ENCODE results near the gene RIPK1.

RIPK1 gene

DNA sequence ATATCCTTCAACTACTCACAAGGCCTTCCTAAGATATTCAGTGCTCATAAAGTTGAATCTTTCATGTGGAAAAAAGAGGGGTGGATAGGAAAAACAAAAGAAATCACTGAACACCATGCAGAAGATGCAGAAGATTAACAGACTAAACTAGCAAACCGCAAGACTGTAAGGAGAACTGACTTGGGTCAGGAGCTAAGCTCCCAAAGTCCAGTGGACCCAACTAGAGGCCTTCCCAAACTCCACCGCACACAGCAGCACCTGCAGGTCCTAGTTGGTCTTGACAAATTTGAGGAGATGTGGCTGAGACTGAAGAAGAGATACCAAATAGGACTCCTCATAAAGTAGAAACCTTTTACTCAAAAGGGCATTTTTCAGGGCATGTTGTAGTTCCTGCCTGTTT is 3.3 kb downstream of the RIPK1 start:
- no peaks in the 10 kb centered on the region for H3K36me3 ChIP-seq (ENCODE audit: control insufficient read depth, insufficient read depth, low read length)
- H3K27ac ChIP-seq = no peak overlapping the region
- no peak overlapping the region for H3K4me3 ChIP-seq (ENCODE audit: low read depth, low read length)
- no peaks in the 10 kb centered on the region for H3K9me3 ChIP-seq (ENCODE audit: control insufficient read depth, low read length)
- no peak overlapping the region for H2AFZ ChIP-seq
- TF ChIP-seq, protein P1, sequence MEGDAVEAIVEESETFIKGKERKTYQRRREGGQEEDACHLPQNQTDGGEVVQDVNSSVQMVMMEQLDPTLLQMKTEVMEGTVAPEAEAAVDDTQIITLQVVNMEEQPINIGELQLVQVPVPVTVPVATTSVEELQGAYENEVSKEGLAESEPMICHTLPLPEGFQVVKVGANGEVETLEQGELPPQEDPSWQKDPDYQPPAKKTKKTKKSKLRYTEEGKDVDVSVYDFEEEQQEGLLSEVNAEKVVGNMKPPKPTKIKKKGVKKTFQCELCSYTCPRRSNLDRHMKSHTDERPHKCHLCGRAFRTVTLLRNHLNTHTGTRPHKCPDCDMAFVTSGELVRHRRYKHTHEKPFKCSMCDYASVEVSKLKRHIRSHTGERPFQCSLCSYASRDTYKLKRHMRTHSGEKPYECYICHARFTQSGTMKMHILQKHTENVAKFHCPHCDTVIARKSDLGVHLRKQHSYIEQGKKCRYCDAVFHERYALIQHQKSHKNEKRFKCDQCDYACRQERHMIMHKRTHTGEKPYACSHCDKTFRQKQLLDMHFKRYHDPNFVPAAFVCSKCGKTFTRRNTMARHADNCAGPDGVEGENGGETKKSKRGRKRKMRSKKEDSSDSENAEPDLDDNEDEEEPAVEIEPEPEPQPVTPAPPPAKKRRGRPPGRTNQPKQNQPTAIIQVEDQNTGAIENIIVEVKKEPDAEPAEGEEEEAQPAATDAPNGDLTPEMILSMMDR (IDR thresholded peaks at IDR 0.05) = no peak
- H3K79me2 ChIP-seq = peaks cover 39% of the 10 kb centered on the region
- H3K4me2 ChIP-seq (ENCODE audit: low read length) = no peak overlapping the region
- no peaks in the 10 kb centered on the region for H3K27me3 ChIP-seq (ENCODE audit: control insufficient read depth, insufficient read depth, low read length)
- peaks cover 5% of the 10 kb centered on the region for H3K4me1 ChIP-seq
- H3K9ac ChIP-seq = no peak overlapping the region

DNA sequence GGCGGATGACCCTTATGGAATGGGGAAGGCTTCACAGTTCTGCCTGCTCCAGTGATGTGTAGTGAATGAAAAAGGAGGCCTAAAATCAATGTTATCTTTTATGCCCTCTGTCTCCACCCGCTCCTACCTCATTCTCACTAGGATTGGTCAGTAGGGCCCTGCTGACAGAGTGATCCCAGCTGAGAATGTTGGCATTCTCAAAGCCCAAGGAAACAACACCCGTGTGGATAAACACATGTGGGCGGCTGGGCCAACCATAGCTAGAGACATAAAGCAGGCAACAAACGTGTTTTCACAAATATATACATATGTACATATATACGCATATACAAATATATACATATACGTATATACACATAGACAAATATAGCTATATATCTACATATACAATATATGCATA is 4.5 kb downstream of the RIPK1 start:
- H3K9me3 ChIP-seq (ENCODE audit: control insufficient read depth, low read length) = no peaks in the 10 kb centered on the region
- peaks cover 44% of the 10 kb centered on the region for H3K79me2 ChIP-seq
- TF ChIP-seq, protein P1 (IDR thresholded peaks at IDR 0.05) = no peak
- H3K9ac ChIP-seq = no peak overlapping the region
- no peak overlapping the region for H3K4me2 ChIP-seq (ENCODE audit: low read length)
- H3K4me3 ChIP-seq (ENCODE audit: low read depth, low read length) = no peak overlapping the region
- H3K27me3 ChIP-seq (ENCODE audit: control insufficient read depth, insufficient read depth, low read length) = no peaks in the 10 kb centered on the region
- H3K27ac ChIP-seq = no peak overlapping the region
- H3K36me3 ChIP-seq (ENCODE audit: control insufficient read depth, insufficient read depth, low read length) = no peaks in the 10 kb centered on the region
- H3K4me1 ChIP-seq = peaks cover 5% of the 10 kb centered on the region
- H2AFZ ChIP-seq = no peak overlapping the region

GRCh38 chr6:3073382-3073781 is 5.1 kb downstream of the RIPK1 start:
- Histone ChIP-seq H3K9ac (no peak overlapping the region), H3K4me2 (ENCODE audit: low read length) (no peak overlapping the region), H3K27ac (no peak overlapping the region), H3K9me3 (ENCODE audit: control insufficient read depth, low read length) (no peaks in the 10 kb centered on the region), H3K4me1 (peaks cover 5% of the 10 kb centered on the region), H2AFZ (no peak overlapping the region), H3K36me3 (ENCODE audit: control insufficient read depth, insufficient read depth, low read length) (no peaks in the 10 kb centered on the region), H3K4me3 (ENCODE audit: low read depth, low read length) (no peak overlapping the region), H3K27me3 (ENCODE audit: control insufficient read depth, insufficient read depth, low read length) (no peaks in the 10 kb centered on the region), H3K79me2 (peaks cover 44% of the 10 kb centered on the region)
- TF ChIP-seq, protein P1 (IDR thresholded peaks at IDR 0.05) = no peak

DNA sequence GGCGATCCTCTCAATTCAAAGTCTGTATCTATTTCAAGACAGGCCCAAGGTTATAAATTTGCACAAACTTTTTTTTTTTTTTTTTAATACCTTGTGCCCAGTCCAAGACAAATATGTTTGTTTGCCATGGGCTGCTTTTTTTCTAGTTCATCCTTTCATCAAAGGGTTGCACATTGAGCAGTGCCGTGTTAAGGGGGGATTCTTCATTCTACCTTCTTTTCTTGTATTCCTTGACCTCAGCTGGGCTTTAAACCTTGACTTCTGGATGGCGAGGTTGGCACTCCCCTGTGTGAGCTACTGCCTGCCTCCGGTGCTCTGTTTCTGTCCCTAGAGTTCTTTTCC is 7.4 kb downstream of the RIPK1 start:
- H3K79me2 ChIP-seq = peaks cover 32% of the 10 kb centered on the region
- H2AFZ ChIP-seq = no peak overlapping the region
- no peaks in the 10 kb centered on the region for H3K4me1 ChIP-seq
- H3K9me3 ChIP-seq (ENCODE audit: control insufficient read depth, low read length) = no peaks in the 10 kb centered on the region
- no peak overlapping the region for H3K27ac ChIP-seq
- H3K27me3 ChIP-seq (ENCODE audit: control insufficient read depth, insufficient read depth, low read length) = no peaks in the 10 kb centered on the region
- TF ChIP-seq, protein P1 (IDR thresholded peaks at IDR 0.05) = no peak
- H3K36me3 ChIP-seq (ENCODE audit: control insufficient read depth, insufficient read depth, low read length) = no peaks in the 10 kb centered on the region
- no peak overlapping the region for H3K9ac ChIP-seq
- no peak overlapping the region for H3K4me3 ChIP-seq (ENCODE audit: low read depth, low read length)
- no peak overlapping the region for H3K4me2 ChIP-seq (ENCODE audit: low read length)

DNA sequence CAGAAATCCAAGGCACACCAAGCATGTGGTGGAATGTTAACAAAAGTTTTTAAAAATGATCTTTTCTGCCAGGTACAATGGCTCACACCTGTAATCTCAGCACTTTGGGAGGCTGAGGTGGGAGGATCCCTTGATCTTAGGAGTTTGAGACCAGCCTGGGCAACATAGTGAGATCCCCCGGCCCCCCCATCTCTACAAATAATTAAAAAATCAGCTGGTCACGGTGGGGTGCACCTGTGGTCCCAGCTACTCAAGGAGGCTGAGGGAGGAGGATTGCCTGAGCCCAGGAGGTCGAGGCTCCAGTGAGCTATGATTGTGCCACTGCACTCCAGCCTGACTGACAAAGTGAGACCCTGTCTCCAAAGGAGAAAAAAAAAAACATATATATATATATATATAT is 8.0 kb downstream of the RIPK1 start:
- no peak overlapping the region for H2AFZ ChIP-seq
- H3K9me3 ChIP-seq (ENCODE audit: control insufficient read depth, low read length) = no peaks in the 10 kb centered on the region
- no peak overlapping the region for H3K27ac ChIP-seq
- peaks cover 33% of the 10 kb centered on the region for H3K79me2 ChIP-seq
- no peak overlapping the region for H3K4me2 ChIP-seq (ENCODE audit: low read length)
- H3K36me3 ChIP-seq (ENCODE audit: control insufficient read depth, insufficient read depth, low read length) = no peaks in the 10 kb centered on the region
- H3K9ac ChIP-seq = no peak overlapping the region
- no peaks in the 10 kb centered on the region for H3K27me3 ChIP-seq (ENCODE audit: control insufficient read depth, insufficient read depth, low read length)
- H3K4me1 ChIP-seq = no peaks in the 10 kb centered on the region
- H3K4me3 ChIP-seq (ENCODE audit: low read depth, low read length) = no peak overlapping the region
- TF ChIP-seq, protein P1 (IDR thresholded peaks at IDR 0.05) = no peak

All from parathyroid adenoma (tissue), 2 donors.